SK-N-SH (cell line): ENCODE data around the gene ASIC1. TPM values are rescaled to one million over a fixed set of nuclear protein-coding genes. Genes with fewer than 3 reads are reported as not detected.

ENCODE experiments used
- CTCF ChIA-PET: fragments of 300-600, 350-600 bp; formaldehyde crosslinking; extraction: SDS; loops from one replicate; lab custom pipeline; 2021; lab: Yijun Ruan, JAX
- POLR2A ChIA-PET: fragments of 350-600 bp; sonication (Branson Sonifier 250); formaldehyde crosslinking; extraction: SDS; loops from one replicate; lab custom pipeline; 2020; ENCODE audit warnings: antibody characterized with exemption, inconsistent platforms; lab: Yijun Ruan, JAX
- DNase-seq: peaks from one replicate; pipeline ENCODE4 v3.0.0; 2012
- H2AFZ ChIP-seq: fragments of 200-600 bp; sonication (generic); 2 replicates; pipeline ENCODE4 v1.8.1; 2016; ENCODE audit warnings: antibody characterized with exemption, mild to moderate bottlenecking, low read depth
- H3F3A ChIP-seq: fragments of 200-600 bp; sonication (generic); replicated peaks from 2 replicates; pipeline ENCODE3; 2016; ENCODE audit warnings: antibody characterized with exemption, mild to moderate bottlenecking; ENCODE audit not compliant: insufficient read depth
- H3K27ac ChIP-seq, 2 experiments: fragments of 200-500 bp in 1 of 2; fragments of 200-600 bp in 1 of 2; sonication (Bioruptor generic) in 1 of 2; sonication (generic), shearing (Covaris generic) in 1 of 2; 2 replicates each; pipeline versions ENCODE4 v1.5.1 to v1.6.1; 2014 to 2016; ENCODE audit warnings: low read depth in 2 of 2, inconsistent platforms in 1 of 2, low read length in 1 of 2, mild to moderate bottlenecking in 1 of 2, mixed read lengths in 1 of 2
- H3K27me3 ChIP-seq: fragments of 200-600 bp; sonication (generic), shearing (Covaris generic); 2 replicates; pipeline ENCODE4 v1.6.1; 2016; ENCODE audit warnings: mixed run types; ENCODE audit not compliant: insufficient read depth
- H3K36me3 ChIP-seq, 2 experiments: fragments of 200-500 bp in 1 of 2; fragments of 200-600 bp in 1 of 2; sonication (Bioruptor generic) in 1 of 2; sonication (generic) in 1 of 2; replicated peaks in 1 of 2; 2 replicates each; pipeline versions ENCODE3 to v1.5.1; 2014 to 2016; ENCODE audit warnings: low read length in 1 of 2, mild to moderate bottlenecking in 1 of 2; ENCODE audit not compliant: insufficient read depth in 2 of 2, control insufficient read depth in 1 of 2
- H3K4me1 ChIP-seq, 2 experiments: fragments of 200-500 bp in 1 of 2; fragments of 200-600 bp in 1 of 2; sonication (Bioruptor generic) in 1 of 2; sonication (generic), shearing (Covaris generic) in 1 of 2; 2 replicates each; pipeline versions ENCODE4 v1.5.1 to v1.6.1; 2014 to 2016; ENCODE audit warnings: low read depth in 1 of 2, low read length in 1 of 2, mixed run types in 1 of 2; ENCODE audit not compliant: insufficient read depth in 2 of 2, control insufficient read depth in 1 of 2
- H3K4me2 ChIP-seq: fragments of 200-600 bp; sonication (generic), shearing (Covaris generic); 2 replicates; pipeline ENCODE4 v1.6.1; 2017; ENCODE audit warnings: mixed run types
- H3K4me3 ChIP-seq, 2 experiments: fragments of 200-500 bp in 1 of 2; fragments of 200-600 bp in 1 of 2; sonication (Bioruptor generic) in 1 of 2; sonication (generic), shearing (Covaris generic) in 1 of 2; 2 replicates each; pipeline versions ENCODE4 v1.5.1 to v1.8.1; 2014 to 2016; ENCODE audit warnings: low read depth in 2 of 2, inconsistent platforms in 1 of 2, low read length in 1 of 2, mild to moderate bottlenecking in 1 of 2, mixed read lengths in 1 of 2, moderate library complexity in 1 of 2
- H3K79me2 ChIP-seq: fragments of 200-600 bp; sonication (generic); 2 replicates; pipeline ENCODE4 v1.8.1; 2017; ENCODE audit warnings: mild to moderate bottlenecking; ENCODE audit not compliant: insufficient read depth
- H3K9ac ChIP-seq: fragments of 200-600 bp; sonication (generic); 2 replicates; pipeline ENCODE4 v1.6.1; 2017; ENCODE audit warnings: mixed run types
- H3K9me2 ChIP-seq: fragments of 200-600 bp; sonication (generic); 2 replicates; pipeline ENCODE4 v1.6.1; 2017; ENCODE audit warnings: mixed run types
- H3K9me3 ChIP-seq: fragments of 200-600 bp; sonication (generic); 2 replicates; pipeline ENCODE4 v1.6.1; 2017; ENCODE audit warnings: mixed run types, mild to moderate bottlenecking, moderate library complexity
- H4K20me1 ChIP-seq: fragments of 200-600 bp; sonication (generic); 2 replicates; pipeline ENCODE4 v1.6.1; 2017; ENCODE audit warnings: mild to moderate bottlenecking, mixed run types; ENCODE audit not compliant: insufficient read depth
- CHD2 ChIP-seq: fragments of 150-350 bp; IDR thresholded peaks from 2 replicates; pipeline ENCODE4 v1.6.1; 2018; ENCODE audit warnings: low read length; ENCODE audit not compliant: partially characterized antibody
- ELF1 ChIP-seq: IDR thresholded peaks from 2 replicates; pipeline ENCODE4 v1.4.0; 2012
- EP300 ChIP-seq, 2 experiments: IDR thresholded peaks; 2 replicates each; pipeline versions ENCODE4 v1.4.0 to v1.6.1; 2012; ENCODE audit warnings: borderline replicate concordance in 1 of 2, low read depth in 1 of 2, low read length in 1 of 2
- EZH2phosphoT487 ChIP-seq: fragments of 200-600 bp; sonication (generic); IDR thresholded peaks from 2 replicates; pipeline ENCODE4 v1.6.1; 2017; ENCODE audit warnings: low read depth, mixed run types, mild to moderate bottlenecking, antibody characterized with exemption, moderate library complexity, borderline replicate concordance
- FOXJ3 ChIP-seq: sonication (generic); formaldehyde crosslinking; IDR thresholded peaks from 2 replicates; pipeline ENCODE4 v1.5.1; 2020; ENCODE audit warnings: mild to moderate bottlenecking, missing genetic modification reagents
- FOXM1 ChIP-seq: IDR thresholded peaks from 2 replicates; pipeline ENCODE4 v1.4.0; 2012; ENCODE audit warnings: low read depth, mild to moderate bottlenecking
- GATA2 ChIP-seq: sonication (generic); formaldehyde crosslinking; IDR thresholded peaks from 2 replicates; pipeline ENCODE4 v1.5.0; 2020; ENCODE audit warnings: mild to moderate bottlenecking, missing genetic modification reagents
- IRF3 ChIP-seq: fragments of 150-350 bp; IDR thresholded peaks from 2 replicates; pipeline ENCODE4 v1.6.1; 2016; ENCODE audit warnings: mild to moderate bottlenecking, low read depth, low read length
- JUND ChIP-seq: IDR thresholded peaks from 2 replicates; pipeline ENCODE4 v1.4.0; 2012
- MEF2A ChIP-seq: IDR thresholded peaks from 2 replicates; pipeline ENCODE4 v1.4.0; 2012; ENCODE audit warnings: low read depth, borderline replicate concordance
- MXI1 ChIP-seq: IDR thresholded peaks from 2 replicates; pipeline ENCODE4 v1.6.1; 2012; ENCODE audit warnings: mild to moderate bottlenecking, low read depth, low read length, improper control_type of control experiment
- RCOR1 ChIP-seq: fragments of 150-350 bp; IDR thresholded peaks from 2 replicates; pipeline ENCODE4 v1.6.1; 2017; ENCODE audit warnings: antibody characterized with exemption, low read length
- REST ChIP-seq: IDR thresholded peaks from 2 replicates; pipeline ENCODE4 v1.6.1; 2012; ENCODE audit warnings: mild to moderate bottlenecking, low read depth, low read length, moderate library complexity
- RFX5 ChIP-seq: IDR thresholded peaks from 2 replicates; pipeline ENCODE4 v1.6.1; 2012; ENCODE audit warnings: mild to moderate bottlenecking, improper control_type of control experiment, low read length
- SIN3A ChIP-seq: IDR thresholded peaks from 2 replicates; pipeline ENCODE4 v1.6.1; 2012; ENCODE audit warnings: low read depth, mild to moderate bottlenecking, low read length, moderate library complexity, borderline replicate concordance
- TEAD4 ChIP-seq: IDR thresholded peaks from 2 replicates; pipeline ENCODE4 v1.4.0; 2012; ENCODE audit warnings: mild to moderate bottlenecking, borderline replicate concordance; ENCODE audit not compliant: insufficient read depth
- USF1 ChIP-seq: IDR thresholded peaks from 2 replicates; pipeline ENCODE4 v1.4.0; 2012; ENCODE audit warnings: low read depth, borderline replicate concordance
- USF2 ChIP-seq: fragments of 150-350 bp; IDR thresholded peaks from 2 replicates; pipeline ENCODE4 v1.6.1; 2017; ENCODE audit warnings: antibody characterized with exemption, low read length, low read depth, borderline replicate concordance
- ZBTB33 ChIP-seq: IDR thresholded peaks from 2 replicates; pipeline ENCODE4 v1.4.0; 2012; ENCODE audit warnings: low read depth, borderline replicate concordance
- WGBS: methylation state at CpG from one replicate; pipeline ENCODE4 v1.1.6; 2017; ENCODE audit warnings: low lambda C conversion rate; 5-methylcytosine and 5-hydroxymethylcytosine counted together
- polyA plus RNA-seq, 3 experiments: library from polyadenylated mRNA; depleted of rRNA; stranded (reverse); fragments of >200 nt; gene quantifications; 2 replicates each; pipeline ENCODE4 v1.2.3, GENCODE V29; 2012

ASIC1 gene
- polyA plus RNA-seq, 1 of the 3 experiments (the other 2 are of a cell fraction), result 28.4 TPM

GRCh38 chr12:50041062-50041860, 16.1 kb upstream of the ASIC1 start:
- Histone ChIP-seq H3K9me2 (no peaks in the 10 kb centered on the region), H2AFZ (no peak overlapping the region)
- POLR2A ChIA-PET, result no interaction called here

More at GRCh38 chr12:50041062-50041860, 16.1 kb upstream of the ASIC1 start:
- 90% methylated on average over 15 of the region's 15 CpGs for WGBS
- H3K4me1 ChIP-seq, result peaks cover 0 to 3% of the 10 kb centered on the region in 2 experiments; a peak in 1 of 4 replicates
- DNase-seq, result no peak
- H3K4me2 ChIP-seq, result no peak overlapping the region
- H3K27me3 ChIP-seq, result no peaks in the 10 kb centered on the region
- H3K27ac ChIP-seq, result no peak overlapping the region
- no peak overlapping the region for H3K4me3 ChIP-seq
- TF ChIP-seq GATA2 (CRISPR knock-in tag), result no peak
- no peak for TF ChIP-seq FOXM1
- TF ChIP-seq RCOR1, result no peak
- TF ChIP-seq ZBTB33, result no peak
- no peak for TF ChIP-seq RFX5
- no peak for TF ChIP-seq SIN3A
- TF ChIP-seq MEF2A, result no peak
- TF ChIP-seq IRF3, result no peak
- TF ChIP-seq EZH2phosphoT487, result no peak
- TF ChIP-seq USF2, result no peak
- TF ChIP-seq EP300 (IDR thresholded peaks at IDR 0.05; ENCODE audit: borderline replicate concordance in 1 of 2, low read depth in 1 of 2, low read length in 1 of 2), result no peak
- no peak for TF ChIP-seq FOXJ3 (CRISPR knock-in tag)
- TF ChIP-seq JUND, result no peak
- no peak for TF ChIP-seq ELF1
- TF ChIP-seq REST, result no peak
- TF ChIP-seq USF1, result no peak
- no peak for TF ChIP-seq MXI1
- no peak for TF ChIP-seq CHD2
- TF ChIP-seq TEAD4, result no peak
- TF ChIP-seq, all 33 proteins: peak for 0
- Histone ChIP-seq H4K20me1 (no peaks in the 10 kb centered on the region), H3K9me3 (no peaks in the 10 kb centered on the region), H3K79me2 (no peaks in the 10 kb centered on the region), H3F3A (no peaks in the 10 kb centered on the region), H3K9ac (no peak overlapping the region), H3K36me3 (no peaks in the 10 kb centered on the region)
- CTCF ChIA-PET, result interaction anchor here (0.5 to 10.5 kb wide), 4 partner anchors 13 to 219 kb away, joined by 3 to 110 read pairs (median 83); no protein-coding TSS in a partner anchor
